AG10803 (cell line): ENCODE results near the gene HAPLN1.

Experiments used
- DNase-seq: peaks from one replicate; pipeline ENCODE4 v3.0.0; 2010; ENCODE audit warnings: low read depth
- H3K4me3 ChIP-seq: 2 replicates; pipeline ENCODE4 v1.5.1; 2011; ENCODE audit warnings: mild to moderate bottlenecking, low read length, control low read depth
- CTCF ChIP-seq: conservative IDR thresholded peaks from 2 replicates; pipeline ENCODE4 v1.5.1; 2011; ENCODE audit warnings: mild to moderate bottlenecking, low read length, control low read depth, inconsistent platforms

Gene HAPLN1

GRCh38 chr5:83672646-83673045 lies 48.0 kb downstream of the HAPLN1 start:
- no peak for TF ChIP-seq CTCF
- H3K4me3 ChIP-seq: no peak overlapping the region
- no peak for DNase-seq

- TF ChIP-seq CTCF: no peak
- H3K4me3 ChIP-seq: no peak overlapping the region
- DNase-seq: no peak
Measured at GRCh38 chr5:83672158-83672557, 48.5 kb downstream of the HAPLN1 start.

- no peak for TF ChIP-seq CTCF
- no peak overlapping the region for H3K4me3 ChIP-seq
- no peak for DNase-seq
Measured at GRCh38 chr5:83665631-83666030, 55.0 kb downstream of the HAPLN1 start.

- no peak for DNase-seq
- no peak overlapping the region for H3K4me3 ChIP-seq
- no peak for TF ChIP-seq CTCF
Measured at GRCh38 chr5:83662558-83662957, 58.1 kb downstream of the HAPLN1 start.

- TF ChIP-seq CTCF: no peak
- DNase-seq: no peak
- no peak overlapping the region for H3K4me3 ChIP-seq
Measured at GRCh38 chr5:83657807-83658525, 62.7 kb downstream of the HAPLN1 start.

GRCh38 chr5:83654427-83654994 lies 66.1 kb downstream of the HAPLN1 start:
- DNase-seq: peak; percentile 15
- no peak for TF ChIP-seq CTCF

GRCh38 chr5:83653669-83654068 lies 67.0 kb downstream of the HAPLN1 start:
- H3K4me3 ChIP-seq: no peak overlapping the region
- TF ChIP-seq CTCF: no peak
- no peak for DNase-seq

More at GRCh38 chr5:83654427-83654994, 66.1 kb downstream of the HAPLN1 start:
- no peak overlapping the region for H3K4me3 ChIP-seq
